HG03097 (cell line): Measurements from ENCODE around the gene MCL1.
"Not testable (repeated sequence)": the region's sequence is repeated elsewhere in the genome, so short reads cannot be mapped to it uniquely, and the experiment has no call there.

Source experiments
- ATAC-seq: cut with Tn5 transposase; IDR thresholded peaks from one replicate; pipeline ENCODE4 v1.9.1; 2021; ENCODE audit not compliant: unreplicated experiment, low FRiP score

The MCL1 gene

DNA sequence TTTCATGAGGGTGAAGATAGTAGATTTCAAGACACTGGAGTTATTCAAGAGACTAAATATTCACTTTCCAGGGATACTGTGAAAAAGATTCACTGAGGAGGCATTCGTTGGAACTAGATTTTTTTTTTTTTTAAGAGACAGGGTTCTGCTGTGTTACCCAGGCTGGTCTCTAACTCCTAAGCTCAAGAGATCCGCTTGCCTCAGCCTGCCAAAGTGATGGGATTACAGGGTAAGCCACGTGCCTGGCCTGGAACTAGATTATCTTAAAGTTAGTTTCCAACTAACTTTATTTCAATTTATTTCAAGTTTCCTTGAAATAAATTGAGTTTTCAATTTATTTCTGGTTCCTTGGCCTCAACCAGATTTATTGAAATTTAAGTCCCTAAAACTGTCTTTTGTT is 24.3 kb upstream of the MCL1 start:
- ATAC-seq: no peak

- ATAC-seq: not testable (repeated sequence)
These were observed 23.0 kb upstream of the MCL1 start for GRCh38 chr1:150602372-150602771.

- no peak for ATAC-seq
These were observed 22.1 kb upstream of the MCL1 start for GRCh38 chr1:150601540-150601939.

DNA sequence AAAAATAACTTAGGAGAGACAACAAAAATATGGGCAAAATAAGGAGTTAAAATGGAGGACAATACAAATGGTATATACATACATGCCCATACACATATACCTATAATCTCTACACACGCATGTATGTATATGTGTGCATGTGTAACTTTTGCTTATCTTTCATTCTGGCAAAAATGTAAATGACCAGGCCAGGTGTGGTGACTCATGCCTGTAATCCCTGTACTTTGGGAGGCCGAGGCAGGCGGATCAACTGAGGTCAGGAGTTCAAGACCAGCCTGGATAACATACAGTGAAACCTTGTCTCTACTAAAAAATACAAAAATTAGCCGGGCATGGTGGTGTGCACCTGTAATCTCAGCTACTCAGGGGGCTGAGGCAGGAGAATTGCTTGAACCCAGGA is 18.9 kb upstream of the MCL1 start:
- not testable (repeated sequence) for ATAC-seq

DNA sequence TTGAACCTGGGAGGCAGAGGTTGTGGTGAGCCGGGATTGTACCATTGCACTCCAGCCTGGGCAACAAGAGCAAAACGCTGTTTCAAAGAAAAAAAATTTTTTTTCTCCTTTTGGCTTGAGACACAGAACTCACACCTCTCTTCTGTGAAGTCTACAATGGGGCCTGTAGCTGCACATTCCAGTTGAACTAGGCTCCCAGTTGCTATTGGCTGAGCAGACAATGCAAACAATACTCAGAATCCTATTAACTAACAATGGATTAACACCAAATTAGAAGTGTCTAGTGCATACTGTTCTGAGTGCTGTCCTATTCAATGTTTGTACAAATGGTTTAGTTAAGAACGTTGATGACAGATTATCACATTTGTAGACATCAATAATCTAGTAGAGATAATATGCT is 17.6 kb upstream of the MCL1 start:
- ATAC-seq: no peak

GRCh38 chr1:150596095-150596892 is 16.9 kb upstream of the MCL1 start:
- no peak for ATAC-seq

GRCh38 chr1:150582371-150582770 is 3.0 kb upstream of the MCL1 start:
- no peak for ATAC-seq

- ATAC-seq: not testable (repeated sequence)
These were observed 2.6 kb upstream of the MCL1 start for GRCh38 chr1:150581962-150582361.

GRCh38 chr1:150581437-150581836 is 2.0 kb upstream of the MCL1 start:
- not testable (repeated sequence) for ATAC-seq

DNA sequence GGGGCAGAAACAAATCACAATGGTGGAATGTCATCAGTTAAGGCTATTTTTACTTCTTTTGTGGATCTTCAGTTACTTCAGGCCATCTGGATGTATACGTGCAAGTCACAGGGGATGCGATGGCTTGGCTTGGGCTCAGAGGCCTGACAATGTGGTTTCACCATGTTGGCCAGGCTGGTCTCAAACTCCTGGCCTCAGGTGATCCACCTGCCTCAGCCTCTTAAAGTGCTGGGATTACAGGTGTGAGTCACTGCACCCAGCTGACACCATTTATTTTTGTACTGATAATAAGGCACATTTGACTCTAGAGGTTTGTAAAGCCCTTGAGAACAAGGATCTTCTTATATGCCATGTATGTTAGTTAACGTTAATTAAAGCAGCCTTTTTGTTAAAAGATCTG is 1.6 kb upstream of the MCL1 start:
- ATAC-seq: not testable (repeated sequence)

DNA sequence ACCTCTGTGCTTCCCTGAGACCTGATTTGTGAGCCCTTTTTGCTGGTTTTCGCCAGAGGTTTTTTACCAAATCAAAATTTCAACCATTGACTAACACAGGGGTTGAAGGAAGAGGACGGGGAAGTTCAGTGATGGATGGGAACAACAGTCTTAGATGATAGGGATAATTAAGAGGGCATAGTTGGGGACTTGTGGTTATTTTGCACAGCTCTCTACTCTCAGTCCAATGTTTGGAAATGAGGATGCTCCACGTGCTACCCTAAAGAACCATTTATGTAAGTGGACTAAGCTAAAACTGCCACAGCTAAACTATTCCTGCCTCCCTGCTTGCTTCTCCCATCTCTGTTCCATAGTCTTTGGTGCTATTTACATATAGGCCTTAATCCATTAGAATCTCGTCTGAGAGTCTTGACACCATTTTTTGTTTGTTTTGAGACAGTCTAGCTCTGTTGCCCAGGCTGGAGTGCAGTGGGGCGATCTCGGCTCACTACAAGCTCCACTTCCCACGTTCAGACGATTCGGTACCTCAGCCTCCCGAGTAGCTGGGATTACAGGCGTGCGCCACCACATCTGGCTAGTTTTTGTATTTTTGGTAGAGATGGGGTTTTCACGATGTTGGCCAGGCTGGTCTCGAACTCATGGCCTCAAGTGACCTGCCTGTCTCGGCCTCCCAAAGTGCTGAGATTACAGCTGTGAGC is 684 bp upstream of the MCL1 start:
- no peak for ATAC-seq

- ATAC-seq: peak; percentile 7
These were observed 919 bp downstream of the MCL1 start for GRCh38 chr1:150578272-150579109.

- no peak for ATAC-seq
These were observed 1.7 kb downstream of the MCL1 start for GRCh38 chr1:150577557-150578271.

DNA sequence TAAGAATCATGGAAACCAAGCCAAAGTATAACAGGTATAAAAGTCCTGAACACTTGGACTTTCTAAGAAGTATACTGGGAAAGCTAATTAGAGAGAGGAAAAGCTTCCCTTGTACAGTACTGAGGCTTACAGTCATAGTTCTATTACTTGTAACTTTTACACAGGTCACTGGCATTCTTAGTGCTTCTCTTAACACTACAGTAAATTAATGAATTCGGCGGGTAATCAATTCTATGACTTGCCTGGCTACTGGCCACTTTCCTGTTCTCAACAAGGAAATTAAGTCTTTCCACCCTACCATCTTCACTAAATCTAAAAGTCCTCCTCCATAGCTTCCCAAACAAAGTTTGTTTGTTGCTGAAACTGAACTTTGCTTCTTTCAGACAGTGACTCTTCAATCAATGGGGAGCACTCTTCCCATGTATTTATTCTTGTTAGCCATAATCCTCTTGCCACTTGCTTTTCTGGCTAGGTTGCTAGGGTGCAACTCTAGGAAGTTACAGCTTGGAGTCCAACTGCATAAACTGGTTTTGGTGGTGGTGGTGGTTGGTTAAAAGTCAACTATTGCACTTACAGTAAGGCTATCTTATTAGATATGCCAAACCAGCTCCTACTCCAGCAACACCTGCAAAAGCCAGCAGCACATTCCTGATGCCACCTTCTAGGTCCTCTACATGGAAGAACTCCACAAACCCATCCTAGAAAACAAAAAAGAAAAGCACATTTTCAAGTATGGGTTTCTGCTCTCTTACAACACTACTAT is 2.4 kb downstream of the MCL1 start:
- no peak for ATAC-seq

DNA sequence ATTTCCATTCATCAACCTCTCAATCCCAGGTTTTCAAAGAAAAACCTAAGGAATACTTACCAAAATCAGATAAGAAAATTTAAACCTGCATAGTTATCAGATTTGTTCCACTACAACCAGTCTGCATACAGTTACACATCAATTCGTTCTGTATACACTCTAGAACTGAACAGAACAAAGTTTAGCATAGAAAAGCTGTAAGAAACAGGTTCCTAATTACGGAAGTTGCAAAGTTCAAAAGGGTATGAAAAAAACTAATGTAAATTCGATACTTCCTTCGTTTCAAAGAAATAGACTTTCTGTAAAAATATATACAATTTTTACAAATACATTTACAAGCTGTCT is 3.1 kb downstream of the MCL1 start:
- ATAC-seq: no peak

- ATAC-seq: no peak
These were observed 3.7 kb downstream of the MCL1 start for GRCh38 chr1:150575518-150576366.

- no peak for ATAC-seq
These were observed 4.3 kb downstream of the MCL1 start for GRCh38 chr1:150575072-150575489.

GRCh38 chr1:150574260-150575071 is 4.9 kb downstream of the MCL1 start:
- no peak for ATAC-seq
